Transverse colon (tissue), 3 donors: ENCODE measurements around the gene TRIM9.

Experiments
- CTCF ChIP-seq, 5 experiments: fragments of 200-600 bp in 3 of 5; fragments of 450-650 bp in 2 of 5; sonication (generic) in 3 of 5; IDR thresholded peaks; 1 replicate in 2 of 5; 2 replicates in 3 of 5; pipeline ENCODE4 v1.5.1; 2016 to 2017; ENCODE audit warnings: antibody characterized with exemption in 5 of 5, inconsistent platforms in 3 of 5, mild to moderate bottlenecking in 2 of 5, moderate library complexity in 1 of 5
- POLR2A ChIP-seq: fragments of 450-650 bp; IDR thresholded peaks from one replicate; pipeline ENCODE4 v1.6.1; 2016; ENCODE audit warnings: antibody characterized with exemption, mild to moderate bottlenecking, moderate library complexity

- TF ChIP-seq CTCF (IDR thresholded peaks at IDR 0.05) (no peak), POLR2A (no peak)
Measured at GRCh38 chr14:51014086-51014485, 80.8 kb downstream of the TRIM9 start.
